Ectodermal cell (in vitro differentiated cells): ENCODE measurements around the gene CRIP1.

Experiments used
- H3K27ac ChIP-seq: 2 replicates; pipeline ENCODE4 v1.7.0; 2013; ENCODE audit warnings: mild to moderate bottlenecking, low read depth, low read length; ENCODE audit not compliant: insufficient read depth, poor library complexity, severe bottlenecking
- H3K27me3 ChIP-seq: 2 replicates; pipeline ENCODE4 v1.7.0; 2013; ENCODE audit warnings: mild to moderate bottlenecking, low read length; ENCODE audit not compliant: insufficient read depth, control insufficient read depth, poor library complexity, severe bottlenecking
- H3K36me3 ChIP-seq: one replicate; pipeline ENCODE4 v1.7.0; 2013; ENCODE audit warnings: low read length; ENCODE audit not compliant: control insufficient read depth, insufficient read depth
- H3K4me1 ChIP-seq: one replicate; pipeline ENCODE4 v1.7.0; 2013; ENCODE audit warnings: low read length; ENCODE audit not compliant: control insufficient read depth, insufficient read depth
- H3K4me3 ChIP-seq: 2 replicates; pipeline ENCODE4 v1.7.0; 2013; ENCODE audit warnings: low read depth, low read length, control low read depth; ENCODE audit not compliant: insufficient read depth
- H3K9me3 ChIP-seq: 2 replicates; pipeline ENCODE4 v1.7.0; 2013; ENCODE audit warnings: mild to moderate bottlenecking, low read length, moderate library complexity; ENCODE audit not compliant: control insufficient read depth
- WGBS, 2 experiments: methylation state at CpG; one replicate each; pipeline ENCODE4 v1.1.7; 2013; ENCODE audit warnings: missing lambda C conversion rate in 2 of 2; 5-methylcytosine and 5-hydroxymethylcytosine counted together

CRIP1 gene

GRCh38 chr14:105502446-105503295, 16.0 kb downstream of the CRIP1 start:
- no peak overlapping the region for H3K27ac ChIP-seq
- H3K36me3 ChIP-seq: no peaks in the 10 kb centered on the region
- WGBS, 2 experiments: 87 to 88% methylated on average over 18 of the region's 18 CpGs
- peaks cover 17% of the 10 kb centered on the region for H3K4me1 ChIP-seq
- H3K9me3 ChIP-seq: no peaks in the 10 kb centered on the region
- H3K4me3 ChIP-seq: no peak overlapping the region
- peaks cover 2% of the 10 kb centered on the region for H3K27me3 ChIP-seq

- Histone ChIP-seq H3K4me1 (peaks cover 17% of the 10 kb centered on the region), H3K4me3 (no peak overlapping the region), H3K9me3 (no peaks in the 10 kb centered on the region), H3K27ac (no peak overlapping the region), H3K36me3 (no peaks in the 10 kb centered on the region), H3K27me3 (peaks cover 8% of the 10 kb centered on the region)
- WGBS, 2 experiments: 92 to 93% methylated on average over 7 of the region's 7 CpGs
Measured at GRCh38 chr14:105503296-105503640, 16.6 kb downstream of the CRIP1 start.

- H3K27me3 ChIP-seq: peaks cover 16% of the 10 kb centered on the region
- H3K4me3 ChIP-seq: no peak overlapping the region
- no peaks in the 10 kb centered on the region for H3K36me3 ChIP-seq
- no peak overlapping the region for H3K27ac ChIP-seq
- WGBS, 2 experiments: 91% methylated on average over 29 of the region's 29 CpGs
- no peaks in the 10 kb centered on the region for H3K9me3 ChIP-seq
- H3K4me1 ChIP-seq: peaks cover 12% of the 10 kb centered on the region
Measured at GRCh38 chr14:105503935-105504692, 17.4 kb downstream of the CRIP1 start.

GRCh38 chr14:105505101-105505500, 18.4 kb downstream of the CRIP1 start:
- Histone ChIP-seq H3K9me3 (no peaks in the 10 kb centered on the region), H3K27me3 (peaks cover 16% of the 10 kb centered on the region), H3K36me3 (no peaks in the 10 kb centered on the region), H3K4me1 (peaks cover 2% of the 10 kb centered on the region), H3K27ac (no peak overlapping the region), H3K4me3 (no peak overlapping the region)
- WGBS, 2 experiments: 94% methylated on average over 16 of the region's 16 CpGs

GRCh38 chr14:105507247-105507646, 20.6 kb downstream of the CRIP1 start:
- 84 to 86% methylated on average over 17 of the region's 17 CpGs for WGBS, 2 experiments
- Histone ChIP-seq H3K36me3 (no peaks in the 10 kb centered on the region), H3K4me3 (no peak overlapping the region), H3K4me1 (no peaks in the 10 kb centered on the region), H3K9me3 (no peaks in the 10 kb centered on the region), H3K27me3 (peaks cover 29% of the 10 kb centered on the region), H3K27ac (no peak overlapping the region)

GRCh38 chr14:105508069-105508468, 21.4 kb downstream of the CRIP1 start:
- Histone ChIP-seq H3K27me3 (peaks cover 36% of the 10 kb centered on the region), H3K36me3 (no peaks in the 10 kb centered on the region), H3K9me3 (no peaks in the 10 kb centered on the region), H3K27ac (no peak overlapping the region), H3K4me1 (no peaks in the 10 kb centered on the region), H3K4me3 (no peak overlapping the region)
- 89 to 90% methylated on average over 16 of the region's 16 CpGs for WGBS, 2 experiments

GRCh38 chr14:105508601-105509000, 21.9 kb downstream of the CRIP1 start:
- WGBS, 2 experiments: 88% methylated on average over 12 of the region's 12 CpGs
- peaks cover 36% of the 10 kb centered on the region for H3K27me3 ChIP-seq
- no peaks in the 10 kb centered on the region for H3K36me3 ChIP-seq
- no peaks in the 10 kb centered on the region for H3K4me1 ChIP-seq
- no peak overlapping the region for H3K27ac ChIP-seq
- no peak overlapping the region for H3K4me3 ChIP-seq
- H3K9me3 ChIP-seq: no peaks in the 10 kb centered on the region

GRCh38 chr14:105517096-105517495, 30.4 kb downstream of the CRIP1 start:
- 68 to 70% methylated on average over 5 of the region's 5 CpGs for WGBS, 2 experiments
- Histone ChIP-seq H3K4me1 (no peaks in the 10 kb centered on the region), H3K4me3 (no peak overlapping the region), H3K27me3 (peaks cover 25% of the 10 kb centered on the region), H3K36me3 (no peaks in the 10 kb centered on the region), H3K9me3 (no peaks in the 10 kb centered on the region), H3K27ac (no peak overlapping the region)

GRCh38 chr14:105519946-105520698, 33.4 kb downstream of the CRIP1 start:
- H3K27me3 ChIP-seq: peaks cover 39% of the 10 kb centered on the region
- H3K9me3 ChIP-seq: no peaks in the 10 kb centered on the region
- no peaks in the 10 kb centered on the region for H3K36me3 ChIP-seq
- no peaks in the 10 kb centered on the region for H3K4me1 ChIP-seq
- WGBS, 2 experiments: 74 to 75% methylated on average over 14 of the region's 14 CpGs
- H3K27ac ChIP-seq: no peak overlapping the region
- H3K4me3 ChIP-seq: no peak overlapping the region

GRCh38 chr14:105525326-105525725, 38.6 kb downstream of the CRIP1 start:
- H3K27me3 ChIP-seq: peaks cover 64% of the 10 kb centered on the region
- no peaks in the 10 kb centered on the region for H3K36me3 ChIP-seq
- no peak overlapping the region for H3K27ac ChIP-seq
- H3K4me1 ChIP-seq: peaks cover 7% of the 10 kb centered on the region
- H3K4me3 ChIP-seq: no peak overlapping the region
- WGBS, 2 experiments: 80 to 84% methylated on average over 8 to 9 of the region's 9 CpGs
- H3K9me3 ChIP-seq: no peaks in the 10 kb centered on the region
